Activated CD4-positive, alpha-beta T cell treated with anti-CD3 and anti-CD28 coated beads, Interleukin-10, Interleukin-2, amounts not matched to agents 100 ng/mL and 50 ng/mL, durations not matched to agents 16 hours and 8 hours (primary cell): ENCODE measurements around the gene PARK7.

Source experiments
- DNase-seq: peaks from one replicate; pipeline ENCODE4 v3.0.0-alpha.2; 2020

PARK7 gene

DNA sequence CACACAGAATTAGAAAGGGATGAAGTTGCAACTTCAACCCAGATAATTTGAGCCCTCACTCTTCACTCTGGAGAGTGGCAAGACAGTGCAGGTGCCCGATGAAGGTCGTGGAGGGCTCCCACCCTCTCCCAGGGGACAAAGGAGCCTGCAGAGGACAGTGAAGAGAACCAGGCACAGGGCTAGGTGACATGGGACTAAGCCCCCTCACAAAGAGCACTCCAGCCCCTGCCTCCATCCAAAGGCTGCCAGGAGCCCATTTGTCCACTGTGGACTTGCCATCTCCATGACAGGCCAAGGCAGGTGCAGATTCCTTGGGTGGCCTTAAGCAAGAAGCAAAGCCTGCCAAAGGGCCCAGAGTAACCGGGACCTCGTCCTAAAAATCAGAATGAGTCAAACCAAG, 49.5 kb downstream of the PARK7 start:
- DNase-seq = no peak

DNA sequence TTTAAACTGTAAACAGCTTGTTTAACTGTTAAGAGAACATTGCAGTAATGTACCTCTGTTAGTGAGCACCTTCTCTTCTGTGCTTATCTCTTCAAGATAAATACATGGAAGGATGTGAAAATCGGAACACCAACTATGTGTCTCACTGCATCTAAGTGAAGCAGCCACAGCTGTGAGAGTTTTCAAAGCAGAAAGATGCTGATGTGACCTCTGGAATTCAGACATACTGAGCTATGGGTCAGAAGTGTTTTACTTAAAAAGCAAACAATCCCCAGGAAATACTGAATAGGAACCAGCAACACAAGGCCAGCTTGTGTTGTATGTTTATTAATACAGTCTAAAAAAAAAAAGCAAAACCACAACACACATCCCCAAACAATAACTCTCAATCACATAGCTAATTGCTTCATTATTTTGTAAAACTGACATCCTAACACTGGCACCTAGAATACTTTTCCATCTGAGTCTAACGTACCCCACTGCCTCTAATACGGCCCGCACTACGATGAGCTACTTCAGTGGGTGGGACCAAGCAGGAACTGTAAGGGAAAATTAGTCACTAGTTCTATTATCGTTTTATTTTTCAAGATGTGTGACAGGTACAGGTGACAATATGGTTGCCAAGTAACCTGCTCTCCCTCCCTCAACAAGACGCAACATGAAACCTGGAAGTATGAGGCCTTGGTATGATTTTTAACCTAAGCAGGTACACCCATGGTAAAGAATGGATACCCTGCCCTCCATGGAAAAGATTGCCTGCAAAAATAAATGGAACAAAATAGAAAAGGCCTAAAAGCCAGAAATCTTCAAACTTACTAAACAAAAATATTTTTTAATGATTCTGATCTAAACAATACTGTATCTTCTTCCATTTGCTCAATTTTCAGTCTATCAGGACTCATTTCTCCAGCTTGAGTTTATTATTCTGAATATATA, 50.7 kb downstream of the PARK7 start:
- no peak for DNase-seq

DNA sequence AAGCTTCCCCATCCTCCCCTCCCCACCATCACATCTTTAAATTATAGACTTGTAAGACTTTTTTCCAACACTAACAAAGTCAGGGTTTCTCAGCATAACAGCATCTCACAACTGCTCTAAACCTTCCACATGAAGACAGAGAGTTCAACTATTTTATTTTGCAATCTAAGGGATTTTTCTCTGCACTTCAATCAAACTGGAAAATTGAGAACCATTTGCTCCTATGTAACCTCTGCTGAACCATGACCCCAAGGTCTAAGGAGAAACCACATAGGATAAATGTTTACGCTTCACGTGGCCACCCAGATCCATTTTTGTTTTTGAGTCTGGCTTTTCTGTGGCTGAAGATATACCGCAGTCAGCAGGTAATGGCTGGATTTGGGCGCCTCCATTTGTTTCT, 51.4 kb downstream of the PARK7 start:
- DNase-seq = no peak

DNA sequence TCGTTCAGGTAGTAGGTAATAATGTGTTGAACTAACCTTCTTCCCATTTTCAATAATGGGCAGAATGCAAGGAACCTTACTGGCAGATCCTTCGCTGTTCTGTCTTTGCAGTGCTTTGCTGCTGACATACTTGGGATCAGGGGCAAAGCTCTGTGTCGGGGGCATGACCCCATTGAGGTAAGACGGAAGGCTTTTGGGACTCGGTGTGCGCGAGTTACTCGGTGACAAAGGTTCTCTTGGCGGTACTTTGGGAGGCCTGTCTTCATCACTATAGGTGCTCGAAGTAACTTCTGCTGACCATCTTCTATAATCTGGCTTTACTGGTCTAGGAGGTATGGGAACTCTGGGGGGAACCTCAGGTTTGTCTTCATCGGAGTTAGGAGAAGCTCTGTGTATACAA, 51.9 kb downstream of the PARK7 start:
- DNase-seq = no peak

DNA sequence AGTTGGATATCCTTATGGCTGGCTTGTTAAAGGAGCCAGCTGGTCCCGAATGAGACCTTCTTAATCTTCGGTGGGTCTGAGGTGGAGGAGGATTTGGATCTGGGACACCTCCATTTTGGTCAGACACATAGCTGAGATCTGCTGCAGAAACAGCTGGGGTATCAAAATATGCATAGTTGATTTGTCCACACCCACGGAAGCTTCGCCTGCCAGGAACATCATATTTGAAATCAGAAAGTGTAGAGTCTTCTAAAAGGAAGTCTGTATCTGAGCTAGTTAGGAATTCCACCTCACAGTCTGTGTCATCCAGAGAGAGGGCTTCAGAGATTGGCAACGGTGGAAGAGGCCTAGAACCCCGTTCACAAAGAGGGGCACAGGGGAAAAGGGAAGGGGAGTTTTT, 52.3 kb downstream of the PARK7 start:
- no peak for DNase-seq

DNA sequence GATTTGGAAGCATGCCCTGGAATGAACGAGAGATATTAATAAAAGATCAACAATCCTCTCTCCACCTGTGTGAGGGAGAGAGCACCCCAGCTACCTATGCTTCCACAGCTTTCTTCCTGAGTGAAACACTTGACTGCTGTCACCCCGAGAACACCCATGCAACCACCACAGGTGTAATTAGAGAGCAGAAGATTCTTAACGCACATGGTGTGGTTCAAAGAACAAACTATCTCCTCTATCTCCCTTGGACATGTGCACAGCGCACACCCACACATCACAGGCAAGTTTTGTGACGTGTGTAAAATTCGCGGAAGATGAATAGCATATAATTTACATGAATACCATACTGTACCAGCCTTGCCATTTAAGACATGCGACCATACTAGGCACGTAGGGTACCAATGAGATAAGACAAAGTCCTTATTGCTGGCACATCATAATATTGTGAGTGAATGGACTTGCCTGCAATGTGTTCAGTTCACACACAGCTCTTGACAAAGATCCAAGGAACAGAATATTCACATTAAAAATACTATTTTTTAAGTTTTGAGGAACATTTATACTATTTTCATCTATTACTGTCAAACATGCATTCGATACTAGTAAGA, 53.0 kb downstream of the PARK7 start:
- no peak for DNase-seq

DNA sequence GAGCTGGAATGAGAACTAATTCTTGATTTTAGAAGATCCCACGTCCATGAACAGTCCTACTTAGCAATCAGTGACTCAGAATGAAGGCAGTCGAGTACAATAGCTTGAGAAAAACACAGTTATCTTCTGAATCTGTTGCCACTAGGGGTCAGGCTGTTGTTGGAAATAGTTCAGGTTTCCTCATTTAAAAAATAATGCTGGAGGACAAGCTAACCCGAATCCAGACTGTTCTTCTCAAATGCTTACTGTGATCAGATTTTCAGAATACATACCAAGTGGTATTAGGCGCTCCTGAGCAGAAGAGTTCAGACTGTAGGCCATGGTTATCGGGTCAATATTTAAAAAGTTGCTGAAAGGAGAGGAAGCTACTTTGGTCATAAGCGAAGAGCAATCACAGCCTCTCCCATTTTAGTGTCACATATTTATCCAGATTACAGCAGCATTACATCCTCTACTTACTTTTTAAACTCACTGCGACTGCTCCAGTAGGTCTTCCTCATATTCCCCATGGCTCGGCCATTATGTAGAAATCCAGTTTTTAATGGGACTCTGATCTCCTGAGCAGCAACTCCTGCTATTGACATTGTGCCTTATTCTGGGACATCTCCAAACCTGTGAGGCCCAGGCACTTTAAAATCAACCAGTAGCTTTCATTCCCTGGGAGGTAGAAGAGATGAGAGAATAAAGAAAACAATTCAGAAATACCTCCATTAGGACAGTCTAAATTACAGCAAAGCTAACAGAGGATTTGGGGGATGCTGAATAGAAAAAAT, 53.7 kb downstream of the PARK7 start:
- peak; percentile 67 for DNase-seq

DNA sequence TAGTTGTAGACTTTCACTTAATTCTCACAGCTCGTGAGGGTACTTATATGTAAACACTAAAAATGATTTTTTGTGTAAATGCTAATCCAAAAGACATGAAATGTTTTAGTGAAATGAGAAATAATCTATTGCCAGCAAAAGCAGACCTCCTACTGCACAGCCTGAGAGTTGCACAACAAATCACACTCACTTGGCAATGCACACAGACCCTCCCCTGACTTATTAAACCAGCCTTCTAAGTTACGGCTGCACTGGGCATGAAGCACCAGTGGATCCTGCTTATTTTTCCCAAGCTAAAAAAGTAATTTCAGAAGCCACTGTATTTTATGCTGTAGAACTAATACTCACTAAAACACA, 54.3 kb downstream of the PARK7 start:
- no peak for DNase-seq

DNA sequence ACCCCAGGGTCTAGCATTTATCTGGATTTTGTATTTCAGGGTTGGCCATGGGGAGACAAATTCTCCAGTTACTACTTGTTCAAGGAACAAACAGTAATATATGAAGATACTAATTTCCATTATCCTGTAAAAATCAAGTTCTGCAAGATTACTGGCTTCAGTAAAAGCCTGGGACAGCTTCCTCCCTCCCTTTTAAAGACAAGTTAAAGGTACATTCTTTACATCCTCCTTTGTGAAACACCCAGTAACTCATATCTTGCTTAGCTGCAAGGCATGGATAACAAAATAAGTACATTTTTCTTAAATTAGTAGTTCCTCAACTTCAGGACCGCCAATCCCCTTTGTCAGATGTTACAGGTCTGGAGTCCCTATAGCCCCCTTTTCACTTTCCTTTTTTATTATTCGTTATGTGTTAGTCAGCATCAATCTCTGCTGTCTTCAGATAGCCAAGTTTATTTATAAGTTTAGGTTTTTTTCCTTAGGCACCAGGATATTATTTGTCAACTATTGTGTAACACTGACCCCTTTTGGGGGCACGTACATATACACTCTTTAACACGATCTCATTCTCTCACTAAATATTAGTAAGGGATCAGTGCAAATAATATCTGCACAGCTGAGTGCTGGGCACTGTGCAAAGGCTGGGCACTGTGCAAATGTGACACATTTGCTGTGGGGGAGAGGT, 54.8 kb downstream of the PARK7 start:
- DNase-seq = no peak

DNA sequence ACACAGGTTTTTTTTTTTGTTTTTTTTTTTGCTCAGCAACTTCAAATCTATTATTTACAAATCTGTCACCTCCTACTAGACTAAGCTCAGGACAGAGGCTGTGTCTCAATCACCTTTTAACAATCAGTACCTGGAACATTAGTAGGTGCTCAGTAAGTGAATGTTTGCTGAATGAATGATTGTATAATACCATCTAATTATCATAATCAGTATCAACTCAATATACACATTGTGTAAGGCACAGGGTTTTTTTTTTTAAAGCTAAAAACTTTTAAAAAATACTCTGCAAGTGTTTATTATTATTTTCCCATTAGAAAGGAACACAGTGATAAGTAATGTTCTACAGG, 55.4 kb downstream of the PARK7 start:
- no peak for DNase-seq

DNA sequence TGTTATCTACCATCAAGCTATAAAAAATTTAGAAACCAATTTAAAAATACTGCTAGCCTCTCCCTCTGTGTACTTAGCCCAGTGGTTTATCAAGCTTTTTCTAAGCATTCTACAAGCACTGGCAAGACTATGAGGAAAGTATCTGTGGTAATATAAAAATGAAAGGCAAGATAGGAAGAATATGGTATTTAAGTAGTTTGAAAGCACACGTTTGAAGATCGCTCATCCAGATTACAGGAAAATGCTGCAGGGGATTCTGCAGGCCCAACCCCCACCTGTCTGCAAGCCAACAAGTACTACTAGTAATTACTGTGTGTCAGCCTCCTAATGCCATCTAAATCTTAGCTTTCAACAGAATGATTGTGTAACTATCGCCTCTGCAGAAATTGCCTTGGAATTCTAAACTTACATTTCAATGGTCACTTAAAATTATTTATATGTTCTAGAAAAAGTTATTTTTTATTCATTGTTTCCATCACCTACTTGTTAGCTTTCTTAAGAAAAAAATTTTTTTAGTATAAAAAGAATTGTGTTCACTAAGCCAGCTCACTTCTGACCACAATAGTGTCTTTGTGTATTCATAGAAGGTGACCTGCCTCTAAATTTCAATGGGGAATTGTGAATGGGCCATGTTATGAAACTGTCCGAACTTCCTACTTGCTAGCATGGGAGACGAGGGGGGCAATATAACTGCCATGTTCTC, 56.1 kb downstream of the PARK7 start:
- DNase-seq = no peak

DNA sequence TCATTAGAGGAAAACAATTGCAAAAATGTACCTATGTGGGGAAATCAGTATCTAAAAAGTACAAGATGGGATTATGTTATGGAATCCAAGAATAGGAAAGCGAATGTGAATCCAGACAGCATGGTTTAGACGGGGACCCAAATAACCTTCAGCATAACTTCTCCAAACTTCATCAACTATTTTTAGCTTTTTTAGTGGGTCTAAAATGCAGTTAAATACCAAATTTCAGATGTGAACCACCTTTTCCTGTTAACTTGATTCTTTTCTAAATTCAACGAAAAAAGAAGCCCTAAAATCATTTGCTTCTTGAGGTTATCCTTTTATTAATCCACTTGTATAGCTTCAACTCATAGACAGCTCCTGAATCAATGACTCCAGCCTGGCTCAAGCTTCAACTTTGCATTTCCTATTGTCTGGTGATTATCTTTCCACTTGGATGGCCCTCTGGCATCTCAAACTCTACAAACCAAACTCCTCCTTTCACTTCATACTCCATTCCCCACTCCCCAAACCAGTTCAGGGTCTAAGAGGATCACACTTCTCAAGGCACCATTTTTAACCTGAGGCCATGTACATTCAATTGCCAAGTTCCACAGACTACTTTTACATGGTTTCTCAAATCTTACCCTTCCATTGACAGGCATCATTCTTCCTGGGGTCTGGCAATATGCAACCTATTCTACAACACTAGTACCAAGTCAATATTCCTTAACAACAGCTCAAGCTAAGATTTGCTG, 57.1 kb downstream of the PARK7 start:
- DNase-seq = no peak

DNA sequence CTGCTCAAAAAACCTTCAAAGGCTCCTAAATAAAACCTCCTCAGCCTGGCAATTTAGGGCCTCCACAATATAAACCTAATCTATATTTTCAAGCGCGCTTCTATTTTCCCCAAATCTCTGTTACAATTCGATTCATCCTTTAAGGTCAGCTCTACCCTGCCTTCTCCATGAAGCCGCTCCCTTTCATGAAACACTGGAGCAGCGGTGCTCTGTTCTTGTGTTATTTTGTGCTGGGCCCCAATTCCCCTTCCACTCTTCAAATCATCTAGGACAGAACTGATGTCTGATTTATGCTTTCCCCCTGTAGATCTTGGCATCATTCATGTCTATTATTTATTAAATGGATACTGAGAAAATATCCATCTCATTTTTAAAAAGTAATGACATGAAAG, 57.7 kb downstream of the PARK7 start:
- DNase-seq = no peak

DNA sequence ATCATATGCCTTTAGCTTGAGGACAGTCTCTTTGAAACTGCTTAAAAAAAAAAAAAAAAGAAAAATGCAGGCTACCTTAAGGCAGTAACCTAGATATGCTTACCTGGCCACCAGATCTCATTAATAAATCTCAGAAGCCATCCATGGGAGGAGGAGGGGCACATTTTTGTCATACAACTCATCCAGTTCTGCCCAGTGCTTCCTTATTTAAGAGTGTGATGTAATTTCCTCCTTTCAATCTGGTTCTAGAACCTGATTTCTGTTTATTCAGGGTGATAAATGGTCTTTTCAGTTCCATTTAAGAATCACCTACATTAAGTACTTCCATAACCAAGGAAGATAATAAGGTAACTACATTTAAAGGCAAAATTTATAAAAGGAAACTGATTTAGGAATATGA, 58.5 kb downstream of the PARK7 start:
- no peak for DNase-seq

DNA sequence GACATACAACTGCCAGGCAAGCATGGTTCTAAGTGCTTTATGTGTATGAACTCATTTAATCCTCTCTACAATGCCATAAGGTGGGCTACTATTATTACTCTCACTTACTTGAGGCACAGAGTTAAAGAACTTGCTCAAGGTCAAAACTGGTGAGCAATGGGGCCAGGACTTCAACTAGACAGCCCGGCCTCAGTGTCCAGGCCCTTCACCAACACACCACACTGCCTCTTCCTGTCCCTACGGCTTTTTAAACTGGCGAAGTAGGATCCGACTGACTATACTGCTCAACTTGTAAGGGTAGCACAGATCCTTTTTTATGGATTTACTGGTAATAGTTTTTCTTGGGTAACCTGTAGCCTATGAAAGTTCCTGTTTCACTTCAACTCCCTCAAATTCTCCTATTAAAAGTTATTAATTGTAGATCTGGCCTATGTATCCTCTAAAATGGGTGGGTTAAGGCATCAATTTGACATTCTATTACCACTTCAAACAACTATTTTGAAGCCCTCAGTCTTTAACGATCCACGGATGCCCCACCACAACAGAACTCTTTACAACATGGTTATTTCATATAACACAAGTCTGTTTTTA, 60.3 kb downstream of the PARK7 start:
- DNase-seq = no peak

DNA sequence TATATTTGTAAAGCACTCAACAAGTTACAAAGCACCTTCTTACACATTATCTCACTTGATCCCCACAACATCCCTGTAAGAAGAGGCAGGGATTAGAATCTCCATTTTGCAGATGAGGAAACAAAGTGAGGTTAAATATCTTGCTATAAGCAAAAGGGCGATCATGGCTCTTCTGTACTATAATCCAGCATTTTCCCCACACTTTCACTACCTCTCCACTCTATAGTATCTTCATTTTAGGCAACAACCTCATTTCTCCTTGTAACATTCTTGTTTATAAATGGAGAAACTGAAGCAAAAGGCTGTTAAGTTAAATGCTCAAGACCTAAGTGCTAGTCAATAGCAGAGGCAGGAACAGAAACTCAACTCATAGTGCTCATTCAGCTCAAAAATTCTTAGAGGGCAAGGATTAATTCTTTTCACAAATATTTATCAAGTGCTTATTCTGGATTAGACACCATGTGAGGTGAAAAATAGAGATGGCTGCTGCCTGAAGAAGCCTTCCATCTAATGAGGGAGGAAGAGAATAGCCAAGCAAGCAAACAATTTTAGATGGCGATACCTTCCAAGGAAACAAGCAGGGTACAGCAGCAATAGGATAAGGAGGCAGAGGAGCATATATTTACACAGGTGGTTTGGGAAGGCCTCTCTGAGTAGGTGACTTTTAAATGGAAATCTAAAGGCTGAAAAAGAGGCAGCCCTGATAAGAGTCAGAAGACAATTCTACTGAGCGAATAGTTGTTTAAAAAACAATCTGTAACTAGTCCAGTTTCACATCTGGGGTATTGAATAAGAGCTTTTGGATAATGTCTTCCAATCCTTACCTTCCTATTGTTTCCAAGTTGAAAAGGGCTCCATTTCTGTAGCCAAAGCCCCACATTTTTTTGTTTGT, 61.1 kb downstream of the PARK7 start:
- no peak for DNase-seq

DNA sequence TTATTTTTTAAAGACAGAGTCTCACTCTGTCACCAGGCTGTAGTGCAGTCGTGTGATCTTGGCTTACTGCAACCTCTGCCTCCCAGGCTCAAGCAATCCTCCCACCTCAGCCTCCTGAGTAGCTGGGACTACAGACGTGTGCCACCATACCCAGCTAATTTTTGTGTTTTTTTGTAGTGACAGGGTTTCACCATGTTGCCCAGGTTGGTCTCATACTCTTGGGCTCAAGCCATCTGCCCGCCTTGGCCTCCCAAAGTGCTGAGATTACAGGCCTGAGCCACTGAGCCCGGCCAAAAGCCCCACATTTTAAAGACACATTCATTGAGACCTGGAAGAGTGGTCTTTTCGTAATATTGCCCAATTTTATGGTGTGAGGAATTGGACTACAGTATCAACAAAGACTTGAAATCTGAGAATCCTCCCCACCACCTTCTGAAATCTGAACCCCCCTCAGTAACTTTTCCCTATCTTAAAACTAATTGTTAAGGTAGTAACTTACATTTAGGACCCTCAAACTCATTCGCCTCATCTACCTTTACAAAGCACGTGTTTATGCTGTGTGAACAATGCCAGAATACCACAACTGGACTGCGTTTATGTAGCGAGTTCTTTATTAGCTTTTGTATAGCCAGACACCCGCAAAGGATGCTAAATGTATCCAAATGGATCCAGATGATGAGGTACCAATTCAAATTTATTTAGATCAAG, 61.9 kb downstream of the PARK7 start:
- no peak for DNase-seq

DNA sequence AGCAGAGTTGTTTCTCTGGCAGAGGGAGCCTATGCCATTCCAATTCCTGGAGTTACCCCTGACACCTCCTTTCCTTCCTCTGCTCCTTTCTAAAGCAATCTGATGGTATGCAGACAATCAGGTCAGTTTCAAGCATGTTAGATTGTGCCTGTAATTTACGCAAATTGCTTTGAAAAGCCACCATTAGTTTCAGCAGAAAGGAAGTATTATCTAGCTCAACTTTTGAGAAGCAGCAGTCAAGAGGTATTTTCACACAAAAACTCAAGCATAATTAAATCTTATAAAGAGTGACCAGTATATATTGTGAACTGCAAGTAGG, 62.4 kb downstream of the PARK7 start:
- no peak for DNase-seq

DNA sequence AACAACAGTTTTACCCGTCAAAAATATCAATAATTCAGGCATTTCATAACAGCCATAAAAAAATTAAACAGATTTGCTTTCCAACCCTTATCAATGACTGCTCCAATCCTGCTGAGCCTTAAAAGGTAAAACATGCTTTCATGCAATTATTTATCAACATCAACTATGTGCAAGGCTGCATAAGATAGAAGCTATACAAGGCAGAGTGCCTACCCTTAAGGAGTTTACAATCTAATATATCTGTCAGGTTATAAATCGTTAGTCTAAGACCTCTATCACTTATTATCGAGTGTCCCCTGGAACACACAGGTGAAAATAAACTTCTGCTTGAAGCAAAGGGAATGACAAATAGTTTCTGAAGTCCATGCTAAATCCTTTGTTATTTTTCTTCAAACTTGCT, 62.8 kb downstream of the PARK7 start:
- no peak for DNase-seq

DNA sequence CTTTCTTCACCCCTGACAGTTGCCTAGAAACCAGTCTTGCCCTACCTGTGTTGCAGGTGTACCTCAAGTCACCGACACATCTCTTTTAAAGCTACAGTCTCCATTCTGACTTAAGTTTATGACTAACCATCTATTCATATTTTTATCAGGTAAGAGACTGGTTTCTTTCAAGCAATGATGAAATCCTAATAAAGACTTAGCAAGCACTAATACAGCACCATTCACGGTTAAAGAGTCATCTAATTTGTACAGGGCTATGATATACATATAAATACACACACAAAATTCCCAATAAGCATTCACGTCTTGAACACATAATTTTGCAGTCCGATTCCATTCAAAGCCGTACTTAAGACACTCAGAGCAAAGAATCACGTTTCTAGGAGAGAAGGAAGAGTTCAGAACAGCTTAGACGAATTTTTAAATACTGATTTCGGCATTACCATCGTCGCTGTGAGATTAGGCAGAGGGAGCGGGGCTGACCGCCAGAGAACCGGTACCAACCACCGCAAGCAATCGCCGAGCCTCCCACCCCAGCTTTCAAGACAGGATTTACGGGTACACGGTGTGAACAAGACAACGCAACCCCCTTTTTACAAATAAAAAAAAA, 63.7 kb downstream of the PARK7 start:
- DNase-seq = no peak
